NCI-H69 (cell line): Measurements from ENCODE around the gene CHRM5.
"Not testable (repeated sequence)": the region's sequence is repeated elsewhere in the genome, so short reads cannot be mapped to it uniquely, and the experiment has no call there.

Experiments used
- DNase-seq: peaks from one replicate; lab custom pipeline; 2025; lab: John Stamatoyannopoulos, UW

The CHRM5 gene

DNA sequence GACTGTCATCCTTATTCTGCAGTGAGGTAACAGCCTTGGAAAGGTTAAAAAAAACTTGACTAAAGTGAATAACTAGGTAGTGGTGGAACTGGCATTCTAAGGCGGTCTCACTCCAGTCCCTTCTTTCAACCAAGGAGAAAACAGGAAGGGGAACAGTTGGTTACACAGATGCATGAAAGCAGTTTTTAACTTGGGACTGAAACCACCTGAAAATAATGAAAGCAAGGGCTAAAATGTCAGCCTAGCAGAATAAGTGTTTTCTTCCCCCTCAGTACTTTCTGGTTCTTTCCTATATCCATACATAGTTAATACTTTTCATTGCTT is 71.5 kb downstream of the CHRM5 start:
- DNase-seq: no peak

DNA sequence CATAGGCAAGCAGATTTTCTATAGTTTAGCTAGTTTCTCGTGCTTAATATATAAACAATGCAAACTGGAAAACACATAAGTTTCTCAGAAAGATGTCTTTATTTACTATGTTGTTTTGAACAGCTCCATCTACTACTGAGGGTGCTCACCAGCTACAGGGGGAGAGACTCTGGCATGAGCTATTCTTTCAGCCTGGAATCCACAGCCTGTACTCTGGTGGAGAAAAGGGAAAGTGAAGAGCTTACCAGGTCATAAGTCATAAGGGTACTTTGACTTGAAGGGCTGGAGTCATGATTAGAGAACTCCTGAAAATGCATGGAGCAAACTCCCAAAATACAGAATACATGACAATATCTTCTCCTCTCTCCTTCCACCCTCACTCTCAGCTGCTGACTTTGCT is 75.1 kb downstream of the CHRM5 start:
- DNase-seq: no peak

DNA sequence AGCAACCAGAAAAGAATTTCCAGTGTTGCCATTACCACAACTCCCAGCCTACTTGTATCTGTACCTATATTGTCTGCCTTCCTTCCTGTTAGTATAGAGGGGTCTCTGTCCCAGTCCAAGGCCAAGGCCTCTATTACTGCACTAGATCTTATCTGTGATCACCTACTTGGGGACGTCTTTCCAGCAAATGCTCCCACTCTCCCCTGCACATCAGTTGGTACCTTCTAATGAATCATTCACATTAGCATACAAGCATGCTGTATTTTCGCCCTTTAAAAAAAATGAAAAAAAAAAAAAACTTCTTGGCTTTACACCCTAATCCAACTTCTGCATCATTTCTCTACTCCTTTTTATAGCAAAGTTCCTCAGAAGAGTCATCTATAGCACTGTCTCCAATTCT is 75.5 kb downstream of the CHRM5 start:
- DNase-seq: no peak

DNA sequence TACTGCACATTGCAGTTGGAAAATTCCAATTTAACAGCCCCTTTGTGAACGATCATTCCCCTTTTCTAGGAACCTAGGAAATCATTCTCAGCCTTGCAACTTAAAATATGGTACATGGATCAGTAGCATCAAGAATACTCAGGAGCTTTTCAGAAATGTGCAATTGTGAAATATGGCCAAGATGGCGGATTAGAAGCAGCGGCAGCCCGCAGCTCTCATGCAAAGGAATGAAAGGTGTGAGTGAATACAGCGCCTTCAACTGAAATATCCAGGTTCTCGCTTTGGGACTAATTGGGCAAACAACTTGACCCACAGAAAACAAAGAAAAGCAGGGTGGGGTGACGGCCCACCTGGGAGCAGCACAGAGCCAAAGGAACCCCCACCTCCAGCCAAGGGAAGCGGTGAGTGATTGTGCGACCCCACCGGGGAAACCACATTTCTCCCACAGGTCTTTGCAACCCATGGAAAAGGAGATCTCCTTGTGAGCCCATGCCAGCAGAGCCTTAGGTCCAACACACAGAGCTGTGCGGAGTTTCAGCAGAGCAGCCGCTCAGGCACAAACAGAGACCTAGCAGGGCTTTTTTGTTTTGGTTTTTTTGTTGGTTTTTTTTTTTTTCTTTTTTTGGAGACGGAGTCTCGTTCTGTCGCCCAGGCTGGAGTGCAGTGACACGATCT is 78.3 kb downstream of the CHRM5 start:
- DNase-seq: no peak

DNA sequence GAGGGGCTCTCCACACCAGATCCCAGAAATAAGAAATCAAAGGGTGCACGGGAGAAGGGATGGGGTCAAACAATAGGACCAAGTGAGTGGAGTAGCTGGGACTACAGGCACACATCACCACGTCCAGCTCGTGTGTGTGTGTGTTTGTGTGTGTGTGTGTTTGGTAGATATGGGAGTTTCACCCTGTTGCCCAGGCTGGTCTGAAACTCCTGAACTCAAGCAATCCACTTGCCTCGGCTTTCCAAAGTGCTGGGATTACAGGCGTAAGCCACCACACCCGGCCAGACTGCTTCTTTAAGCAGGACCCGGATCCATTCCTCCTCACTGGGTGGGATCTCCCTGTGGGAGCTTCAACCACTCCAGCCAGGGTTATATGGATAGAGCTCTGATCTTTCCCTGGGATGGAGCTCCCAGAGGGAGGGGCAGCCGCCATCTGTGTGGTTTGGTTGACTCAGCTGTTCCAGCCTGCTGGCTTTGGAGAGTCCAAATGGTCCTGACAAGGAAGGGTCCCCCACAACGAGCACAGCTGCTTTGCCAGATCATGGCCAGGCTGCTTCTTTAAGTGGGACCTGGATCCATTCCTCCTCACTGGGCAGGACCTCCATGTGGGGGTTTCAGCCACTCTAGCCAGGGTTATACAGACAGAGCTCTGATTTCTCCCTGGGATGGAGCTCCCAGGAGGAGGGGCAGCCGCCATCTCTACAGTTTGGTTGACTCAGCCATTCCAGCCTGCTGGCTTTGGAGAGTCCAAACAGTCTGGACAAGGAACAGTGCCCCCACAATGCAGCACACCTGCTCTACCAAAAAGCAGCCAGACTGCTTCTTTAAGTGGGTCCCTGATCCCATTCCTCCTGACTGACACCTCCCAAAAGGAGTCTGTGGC is 79.8 kb downstream of the CHRM5 start:
- no peak for DNase-seq

DNA sequence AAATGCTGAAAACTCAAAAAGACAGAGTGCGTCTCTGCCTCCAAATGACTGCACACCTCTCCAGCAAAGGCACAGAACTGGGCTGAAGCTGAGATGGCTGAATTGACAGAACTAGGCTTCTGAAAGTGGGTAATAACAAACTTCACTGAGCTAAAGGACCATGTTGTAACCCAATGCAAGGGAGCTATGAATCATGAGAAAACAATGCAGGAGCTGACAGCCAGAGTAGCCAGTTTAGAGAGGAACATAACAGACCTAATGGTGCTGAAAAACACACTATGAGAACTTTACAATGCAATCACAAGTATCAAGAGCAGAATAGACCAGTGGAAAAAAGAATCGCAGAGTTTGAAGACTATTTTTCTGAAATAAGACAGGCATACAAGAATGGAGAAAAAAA is 80.8 kb downstream of the CHRM5 start:
- no peak for DNase-seq

DNA sequence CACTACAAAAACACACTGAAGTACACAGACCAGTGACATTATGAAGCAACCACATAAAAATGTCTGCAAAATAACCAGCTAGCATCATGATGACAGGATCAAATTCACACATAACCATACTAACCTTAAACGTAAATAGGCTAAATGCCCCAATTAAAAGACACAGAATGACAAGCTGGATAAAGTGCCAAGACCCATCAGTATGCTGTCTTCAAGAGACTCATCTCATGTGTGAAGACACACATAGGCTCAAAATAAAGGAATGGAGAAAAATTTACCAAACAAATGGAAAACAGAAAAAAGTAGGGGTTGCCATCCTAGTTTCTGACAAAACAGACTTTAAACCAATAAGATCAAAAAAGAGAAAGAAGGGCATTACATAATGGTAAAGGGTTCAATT is 82.1 kb downstream of the CHRM5 start:
- not testable (repeated sequence) for DNase-seq

DNA sequence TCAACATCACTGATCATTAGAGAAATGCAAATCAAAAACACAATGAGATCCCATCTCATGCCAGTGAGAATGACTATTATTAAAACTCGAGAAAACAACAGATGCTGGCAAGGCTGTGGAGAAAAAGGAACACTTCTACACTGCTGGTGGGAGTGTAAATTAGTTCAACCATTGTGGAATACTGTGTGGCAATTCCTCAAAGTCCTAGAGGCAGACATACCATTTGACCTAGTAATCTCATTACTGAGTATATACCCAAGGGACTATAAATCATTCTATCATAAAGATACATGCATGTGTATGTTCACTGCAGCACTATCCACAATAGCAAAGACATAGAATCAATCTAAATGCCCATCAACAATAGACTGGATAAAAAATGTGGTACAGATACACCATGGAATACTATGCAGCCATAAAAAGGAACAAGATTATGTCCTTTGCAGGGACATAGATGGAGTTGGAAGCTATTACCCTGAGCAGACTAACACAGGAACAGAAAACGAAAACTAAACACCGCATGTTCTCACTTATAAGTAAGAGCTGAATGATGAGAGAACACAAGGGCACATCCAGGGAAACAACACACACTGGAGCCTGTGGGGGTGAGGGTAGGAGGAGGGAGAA is 85.9 kb downstream of the CHRM5 start:
- DNase-seq: no peak

DNA sequence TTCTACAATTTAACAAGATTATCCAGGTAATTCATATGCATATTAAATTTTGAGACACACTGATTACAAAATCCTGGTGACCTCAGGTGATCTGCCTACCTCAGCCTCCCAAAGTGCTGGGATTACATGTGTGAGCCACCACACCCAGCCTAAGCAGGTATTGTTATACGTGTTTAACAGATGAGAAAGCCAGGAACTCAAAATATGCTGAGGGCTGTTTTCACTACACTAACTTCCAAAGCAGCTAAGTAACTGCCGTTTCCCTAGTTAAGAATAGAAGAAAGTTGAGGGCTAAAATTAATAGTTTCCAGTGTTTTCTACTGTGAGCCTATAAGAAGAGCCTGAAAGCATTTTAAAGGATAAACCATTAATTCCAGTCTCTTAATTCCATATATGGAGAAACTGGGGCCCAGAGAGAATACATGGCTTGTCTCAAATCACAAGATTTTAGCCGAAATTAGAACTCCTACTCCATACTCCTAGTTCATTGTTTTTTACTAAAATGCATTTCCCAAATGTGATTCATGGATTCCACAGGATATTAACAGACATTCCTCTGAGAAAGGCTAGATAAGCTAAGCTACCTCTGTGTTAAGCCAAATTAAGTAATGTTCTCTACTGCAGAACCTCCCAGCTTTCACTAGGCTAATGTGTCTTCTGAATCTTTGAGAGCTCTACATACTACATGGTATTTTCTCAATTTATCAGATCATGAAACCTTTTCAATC is 87.7 kb downstream of the CHRM5 start:
- DNase-seq: no peak

DNA sequence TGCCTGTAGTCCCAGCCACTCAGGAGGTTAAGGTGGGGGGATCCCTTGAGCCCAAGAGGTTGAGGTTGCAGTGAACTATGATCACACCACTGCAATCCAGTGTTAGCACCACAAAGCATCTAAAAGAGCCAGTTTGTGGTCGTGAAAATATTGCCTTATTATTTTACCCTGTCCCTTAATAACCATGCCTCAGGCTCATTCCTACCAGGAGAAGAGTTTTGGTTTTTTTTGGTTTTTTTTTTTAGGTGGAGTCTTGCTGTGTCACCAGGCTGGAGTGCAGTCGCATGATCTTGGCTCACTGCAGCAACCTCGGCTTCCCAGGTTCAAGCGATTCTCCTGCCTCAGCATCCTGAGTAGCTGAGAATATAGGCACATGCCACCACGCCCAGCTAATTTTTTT is 88.6 kb downstream of the CHRM5 start:
- no peak for DNase-seq

DNA sequence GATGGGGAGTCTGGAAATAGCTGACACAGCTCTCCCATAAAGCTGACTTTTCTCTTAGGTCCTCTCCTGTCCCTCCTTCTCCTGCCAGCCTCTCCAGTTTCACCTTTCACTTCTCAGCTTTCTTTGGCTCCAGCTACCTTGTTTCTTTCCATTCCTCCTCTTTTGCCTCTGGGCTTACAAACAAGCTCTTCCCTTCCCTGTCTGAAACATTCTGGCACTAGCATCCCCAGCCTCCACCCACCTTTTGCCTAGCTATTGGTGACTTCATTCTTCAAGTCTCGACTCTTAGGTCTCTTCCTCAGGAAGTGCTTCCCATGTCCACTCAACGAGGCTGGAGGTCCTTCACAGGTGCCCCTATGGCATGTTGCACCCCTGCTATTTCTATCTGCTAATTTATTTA is 91.2 kb downstream of the CHRM5 start:
- no peak for DNase-seq

DNA sequence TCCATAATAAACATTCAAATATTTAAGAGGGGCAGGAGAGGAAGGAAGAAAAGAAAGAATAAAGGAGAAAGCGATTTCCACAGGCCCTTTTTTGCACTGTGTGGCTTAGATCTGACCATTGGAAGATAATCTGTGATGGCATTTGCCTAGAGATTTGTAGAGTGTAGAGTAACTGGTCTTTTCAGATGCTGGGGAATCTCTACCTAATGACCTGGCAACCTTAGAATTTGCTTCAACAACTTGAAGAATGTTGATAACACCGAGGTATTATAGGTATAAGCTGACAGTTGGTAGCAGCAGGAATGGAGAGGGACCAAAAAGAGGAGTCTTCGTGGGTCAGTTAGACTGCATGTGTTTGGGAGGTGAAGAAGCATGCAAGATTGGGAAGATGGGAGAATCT is 91.6 kb downstream of the CHRM5 start:
- DNase-seq: no peak

DNA sequence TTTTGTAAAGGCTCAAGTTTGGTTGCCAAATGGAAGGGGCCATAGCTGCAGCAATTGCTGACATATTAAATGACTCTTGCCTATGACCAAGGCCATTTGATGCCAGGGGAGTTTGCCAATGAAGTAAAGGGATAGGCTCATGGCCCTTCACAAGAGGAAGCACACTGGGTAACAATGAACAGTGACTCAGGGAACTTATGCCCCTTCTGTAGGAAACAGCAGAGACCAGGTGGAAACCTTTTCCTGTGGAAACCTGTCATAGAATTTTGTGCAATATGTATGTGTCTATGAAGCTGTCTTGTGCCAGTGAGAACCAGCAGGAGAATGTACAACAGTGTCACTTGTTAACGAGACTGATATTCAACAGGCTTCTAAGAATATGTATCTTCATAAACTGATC is 96.1 kb downstream of the CHRM5 start:
- DNase-seq: no peak

DNA sequence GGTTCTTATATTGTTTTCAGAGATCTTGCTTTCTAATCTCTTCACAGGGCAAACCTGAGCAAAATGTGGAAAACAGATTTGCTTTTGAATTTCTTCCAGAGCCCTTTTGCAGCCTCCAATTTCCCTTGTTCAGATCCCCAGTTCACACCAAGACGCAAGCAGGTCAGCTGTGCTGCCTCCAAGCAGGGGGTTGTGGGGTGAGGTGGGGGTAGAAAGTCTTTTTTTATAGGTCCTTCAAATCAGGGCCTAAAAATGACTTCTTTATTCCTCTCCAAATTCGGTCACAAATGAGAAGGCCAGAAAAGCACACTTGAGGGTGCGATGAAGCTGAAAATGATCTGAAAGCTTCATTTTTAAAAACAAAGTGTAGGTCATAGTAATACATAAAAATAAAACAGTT is 97.0 kb downstream of the CHRM5 start:
- DNase-seq: no peak

DNA sequence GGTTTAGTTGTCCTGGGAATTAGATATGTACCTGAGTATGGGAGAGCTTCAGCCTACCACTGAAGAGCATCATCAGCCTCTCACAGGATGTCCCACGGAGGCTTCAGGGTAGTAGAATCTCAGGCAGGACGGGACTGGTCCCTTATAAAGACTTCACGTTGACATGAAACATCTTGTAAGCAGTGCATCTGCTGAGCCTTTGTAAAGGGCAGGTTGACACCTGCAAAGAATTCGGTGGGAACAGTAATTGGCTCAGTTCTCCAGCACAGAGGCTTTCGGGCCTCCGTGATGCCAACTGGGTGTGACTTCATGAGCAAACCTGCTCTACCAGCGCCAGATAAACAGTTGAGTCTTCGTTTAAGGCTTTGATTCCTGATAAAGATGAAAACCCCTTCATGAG is 97.6 kb downstream of the CHRM5 start:
- DNase-seq: no peak

DNA sequence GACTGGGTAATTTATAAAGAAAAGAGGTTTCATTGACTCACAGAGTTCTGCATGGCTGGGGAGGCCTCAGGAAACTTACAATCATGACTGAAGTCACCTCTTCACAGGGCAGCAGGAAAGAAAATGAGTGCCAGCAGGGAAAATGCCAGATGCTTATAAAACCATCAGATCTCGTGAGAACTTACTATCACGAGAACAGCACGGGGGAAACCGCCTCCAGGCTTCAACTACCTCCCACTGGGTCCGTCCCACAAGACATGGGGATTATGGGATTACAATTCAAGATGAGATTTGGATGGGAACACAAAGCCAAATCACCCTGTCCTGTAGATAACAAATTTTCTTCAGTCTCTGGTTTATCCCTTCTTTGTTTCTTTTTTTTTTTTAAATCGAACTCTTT is 101.7 kb downstream of the CHRM5 start:
- peak; percentile 20 for DNase-seq

DNA sequence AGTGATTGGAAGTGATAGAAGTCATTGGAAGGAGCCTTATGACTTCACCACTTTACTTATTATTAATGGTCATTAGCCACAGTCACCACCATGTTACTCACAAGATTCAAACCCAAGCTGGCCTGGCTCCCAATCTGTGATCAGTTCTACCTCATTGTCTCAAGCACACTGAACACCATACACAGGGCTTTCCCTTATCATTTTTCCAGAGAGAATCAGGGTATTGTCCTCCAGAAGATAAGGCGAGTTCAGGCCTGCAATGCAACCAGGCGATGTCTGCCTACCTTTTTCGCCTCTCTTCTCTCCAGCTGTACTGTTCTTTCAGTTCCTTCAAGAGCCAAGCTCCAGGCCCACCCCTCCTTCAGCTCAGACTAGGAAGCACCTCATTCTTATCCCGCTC is 108.5 kb downstream of the CHRM5 start:
- no peak for DNase-seq

DNA sequence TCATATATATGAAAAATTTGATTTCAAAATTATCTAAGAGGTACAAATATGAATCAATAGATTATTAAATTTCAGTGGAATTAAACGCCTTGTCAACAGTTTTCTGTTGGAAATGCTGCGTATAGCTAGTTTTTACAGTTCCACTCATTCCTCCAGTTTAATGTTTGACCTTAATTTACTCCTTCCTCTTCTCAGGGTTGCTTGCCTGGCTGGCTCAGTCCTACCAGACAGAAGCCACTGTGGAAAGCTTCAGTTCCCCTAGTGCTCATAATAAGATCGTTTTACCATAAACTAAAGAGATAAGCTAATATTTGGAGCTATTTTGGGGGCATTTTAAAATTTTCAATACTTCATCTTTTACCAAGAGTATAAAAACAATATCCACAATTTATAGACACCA is 110.6 kb downstream of the CHRM5 start:
- DNase-seq: no peak

DNA sequence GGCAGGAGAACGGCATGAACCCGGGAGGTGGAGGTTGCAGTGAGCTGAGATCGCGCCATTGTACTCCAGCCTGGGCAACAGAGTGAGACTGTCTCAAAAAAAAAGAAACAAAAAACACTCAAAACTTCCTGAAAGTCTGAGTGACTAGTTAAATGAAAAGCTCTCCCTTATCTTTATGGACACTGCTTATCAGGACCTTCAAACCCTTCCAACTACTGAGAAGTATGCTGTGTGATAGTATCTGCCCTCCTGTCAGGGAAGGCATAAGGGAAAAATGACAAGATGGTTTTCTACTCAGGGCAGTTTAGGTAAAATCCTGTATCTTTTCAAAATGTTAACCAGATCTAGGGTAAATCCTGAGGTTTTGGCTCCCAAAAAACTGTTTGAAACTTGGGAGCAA is 111.6 kb downstream of the CHRM5 start:
- DNase-seq: no peak

DNA sequence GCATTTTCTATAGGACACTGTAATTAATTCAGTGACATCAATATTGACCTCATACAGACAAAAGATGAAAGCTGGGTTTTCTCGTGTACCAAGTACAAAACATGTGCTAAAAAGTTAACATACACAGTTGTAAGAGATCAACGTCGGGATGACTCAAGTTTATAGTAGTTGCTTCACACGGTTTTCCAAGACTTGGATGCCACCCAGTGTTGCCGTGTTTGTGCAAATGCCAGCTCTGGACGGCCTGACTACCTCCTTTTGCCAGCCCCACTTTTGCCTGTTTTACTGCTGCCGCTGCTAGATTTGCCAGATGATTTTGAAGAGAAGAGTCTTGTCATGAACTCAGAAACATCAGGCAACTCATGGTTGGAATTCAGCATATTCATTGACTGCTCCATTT is 115.8 kb downstream of the CHRM5 start:
- no peak for DNase-seq

DNA sequence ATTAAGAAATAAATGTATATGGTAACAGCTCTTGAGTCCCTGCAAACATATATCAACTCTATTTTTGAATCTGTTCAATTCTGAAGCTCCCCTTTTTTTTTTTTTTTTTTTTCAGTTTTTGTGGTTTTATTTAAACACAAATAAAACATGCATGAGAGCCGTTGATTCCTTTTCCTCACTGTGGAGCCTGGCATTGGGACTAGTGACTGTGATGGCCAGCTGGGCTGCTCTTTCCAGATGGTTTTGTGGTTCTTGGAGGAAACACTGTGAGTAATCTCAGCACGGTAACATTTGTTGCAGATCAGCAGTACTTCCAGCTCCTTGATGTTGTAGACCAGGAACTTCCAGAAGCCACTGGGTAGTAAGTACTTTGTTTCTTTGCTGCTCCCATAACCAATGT is 117.4 kb downstream of the CHRM5 start:
- no peak for DNase-seq

DNA sequence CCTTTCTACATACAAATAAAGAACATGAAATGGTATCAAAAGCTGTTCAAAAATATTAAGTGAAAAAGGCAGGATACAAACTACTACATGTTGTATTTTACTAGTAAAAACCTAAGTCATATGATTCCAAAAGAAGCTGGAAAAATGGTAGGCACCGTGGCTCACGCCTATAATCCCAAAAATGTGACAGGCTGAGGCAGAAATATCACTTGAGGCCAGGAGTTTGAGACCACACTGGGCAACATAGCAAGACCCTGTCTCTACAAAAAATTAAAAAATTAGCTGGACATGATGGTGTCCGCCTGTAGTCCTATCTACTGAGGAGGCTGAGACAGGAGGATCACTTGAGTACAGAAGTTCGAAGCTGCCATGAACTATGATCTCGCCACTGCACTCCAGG is 131.6 kb downstream of the CHRM5 start:
- DNase-seq: no peak
